Mesodermal cell (in vitro differentiated cells): Measurements from ENCODE around the gene OR10P1.
"Not testable (repeated sequence)": the region's sequence is repeated elsewhere in the genome, so short reads cannot be mapped to it uniquely, and the experiment has no call there.

Experiments used
- H3K27ac ChIP-seq: 2 replicates; pipeline ENCODE4 v1.7.0; 2013; ENCODE audit warnings: mild to moderate bottlenecking, low read depth, low read length, moderate library complexity; ENCODE audit not compliant: severe bottlenecking
- H3K36me3 ChIP-seq: 2 replicates; pipeline ENCODE4 v1.7.1; 2013; ENCODE audit warnings: mild to moderate bottlenecking, low read length, moderate library complexity; ENCODE audit not compliant: control insufficient read depth, insufficient read depth
- H3K4me1 ChIP-seq: one replicate; pipeline ENCODE4 v1.7.1; 2013; ENCODE audit warnings: mild to moderate bottlenecking, low read length; ENCODE audit not compliant: insufficient read depth, control insufficient read depth, poor library complexity, severe bottlenecking
- H3K4me3 ChIP-seq: 2 replicates; pipeline ENCODE4 v1.7.0; 2013; ENCODE audit warnings: low read length, control low read depth, mild to moderate bottlenecking; ENCODE audit not compliant: insufficient read depth, poor library complexity, severe bottlenecking; ENCODE audit errors: extremely low read depth
- H3K9me3 ChIP-seq: 2 replicates; pipeline ENCODE4 v1.7.1; 2013; ENCODE audit warnings: mild to moderate bottlenecking, low read length, moderate library complexity; ENCODE audit not compliant: control insufficient read depth
- whole genome bisulfite sequencing, 2 experiments: methylation state at CpG; one replicate each; pipeline ENCODE4 v1.1.5; 2013; ENCODE audit warnings: missing lambda C conversion rate in 2 of 2; ENCODE audit not compliant: insufficient coverage in 2 of 2; 5-methylcytosine and 5-hydroxymethylcytosine counted together

OR10P1 gene

DNA sequence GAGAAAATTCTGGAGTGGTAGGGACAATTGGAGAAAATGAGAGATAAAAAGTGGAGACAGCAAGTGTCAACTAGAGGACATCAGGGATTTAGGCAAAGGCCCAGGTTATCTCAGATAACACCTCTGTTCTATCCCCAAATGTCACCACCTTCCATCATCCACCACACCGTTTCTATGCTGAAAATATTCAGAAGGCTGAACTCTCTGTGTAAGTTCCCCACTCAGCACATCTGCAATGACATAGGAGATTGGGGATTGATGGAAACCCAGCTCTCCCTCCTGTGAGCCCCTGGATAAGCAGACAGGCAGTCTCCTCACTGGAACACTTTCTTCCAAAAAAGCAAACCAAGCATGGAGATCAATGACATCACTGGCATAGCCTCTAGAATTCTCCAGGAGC, 5.6 kb upstream of the OR10P1 start:
- Histone ChIP-seq H3K36me3 (no peaks in the 10 kb centered on the region), H3K4me1 (no peaks in the 10 kb centered on the region), H3K27ac (no peak overlapping the region), H3K4me3 (no peak overlapping the region), H3K9me3 (no peaks in the 10 kb centered on the region)
- WGBS, 2 experiments = no CpG with 5 or more reads among the region's 1 CpG

DNA sequence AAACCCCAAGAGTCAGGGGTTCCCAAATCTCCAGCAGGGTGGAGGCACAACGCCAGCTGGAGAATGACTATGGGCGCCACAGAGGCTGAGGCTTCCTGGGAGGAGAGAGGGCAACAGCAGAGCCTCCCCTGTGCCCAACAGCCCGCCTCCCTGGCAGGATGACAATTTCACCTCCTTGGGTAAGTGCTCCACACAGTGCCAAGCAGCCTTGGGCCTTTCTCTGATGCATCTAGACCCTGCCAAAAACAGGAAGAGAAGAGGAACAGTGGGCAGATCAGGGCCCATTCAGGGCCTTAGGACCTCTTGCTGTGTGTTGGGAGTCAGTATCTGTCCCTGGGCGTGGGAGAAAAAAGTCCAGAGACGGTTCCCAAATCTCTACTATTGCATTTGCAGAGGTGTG, 5.0 kb upstream of the OR10P1 start:
- Histone ChIP-seq H3K4me1 (no peaks in the 10 kb centered on the region), H3K27ac (no peak overlapping the region), H3K9me3 (no peaks in the 10 kb centered on the region), H3K36me3 (no peaks in the 10 kb centered on the region), H3K4me3 (no peak overlapping the region)
- 74 to 91% methylated on average over 3 to 4 of the region's 5 CpGs for WGBS, 2 experiments

DNA sequence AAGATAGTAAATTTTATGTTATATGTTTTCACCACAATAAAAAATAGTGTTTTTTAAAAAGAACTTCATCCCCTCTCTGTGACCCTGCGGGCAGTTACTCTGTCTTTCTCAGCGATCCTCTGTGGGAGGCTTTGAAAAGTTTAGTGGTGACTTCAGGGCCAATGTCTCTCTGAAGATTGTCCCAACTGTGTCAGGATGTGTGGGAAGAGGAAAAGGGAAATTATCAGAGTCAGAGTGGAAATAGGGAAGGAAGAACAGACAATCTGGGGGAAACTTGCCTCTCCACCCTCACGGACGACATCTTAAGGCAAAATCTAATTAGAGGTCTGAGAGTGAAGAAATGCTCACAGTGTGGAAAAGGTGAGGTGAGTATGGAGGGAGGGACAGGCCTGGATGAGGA, 3.5 kb upstream of the OR10P1 start:
- H3K4me1 ChIP-seq = no peaks in the 10 kb centered on the region
- H3K9me3 ChIP-seq = no peaks in the 10 kb centered on the region
- H3K4me3 ChIP-seq = no peak overlapping the region
- no peaks in the 10 kb centered on the region for H3K36me3 ChIP-seq
- WGBS, 2 experiments = 90 to 100% methylated on average over 2 to 3 of the region's 4 CpGs
- no peak overlapping the region for H3K27ac ChIP-seq

- H3K4me3 ChIP-seq = no peak overlapping the region
- no peaks in the 10 kb centered on the region for H3K9me3 ChIP-seq
- no peaks in the 10 kb centered on the region for H3K4me1 ChIP-seq
- H3K27ac ChIP-seq = no peak overlapping the region
- H3K36me3 ChIP-seq = no peaks in the 10 kb centered on the region
- 86 to 94% methylated on average over 6 of the region's 6 CpGs for WGBS, 2 experiments
Measured at GRCh38 chr12:55636116-55636655, 506 bp upstream of the OR10P1 start.

- H3K36me3 ChIP-seq = no peaks in the 10 kb centered on the region
- no peak overlapping the region for H3K27ac ChIP-seq
- WGBS, 2 experiments = 84 to 92% methylated on average over 12 to 15 of the region's 15 CpGs
- no peak overlapping the region for H3K4me3 ChIP-seq
- no peaks in the 10 kb centered on the region for H3K4me1 ChIP-seq
- H3K9me3 ChIP-seq = no peaks in the 10 kb centered on the region
Measured at GRCh38 chr12:55637467-55637866, 775 bp downstream of the OR10P1 start.

GRCh38 chr12:55641595-55641994, 4.9 kb downstream of the OR10P1 start:
- WGBS, 2 experiments = 79 to 91% methylated on average over 5 to 7 of the region's 7 CpGs
- H3K4me1 ChIP-seq = no peaks in the 10 kb centered on the region
- no peak overlapping the region for H3K27ac ChIP-seq

DNA sequence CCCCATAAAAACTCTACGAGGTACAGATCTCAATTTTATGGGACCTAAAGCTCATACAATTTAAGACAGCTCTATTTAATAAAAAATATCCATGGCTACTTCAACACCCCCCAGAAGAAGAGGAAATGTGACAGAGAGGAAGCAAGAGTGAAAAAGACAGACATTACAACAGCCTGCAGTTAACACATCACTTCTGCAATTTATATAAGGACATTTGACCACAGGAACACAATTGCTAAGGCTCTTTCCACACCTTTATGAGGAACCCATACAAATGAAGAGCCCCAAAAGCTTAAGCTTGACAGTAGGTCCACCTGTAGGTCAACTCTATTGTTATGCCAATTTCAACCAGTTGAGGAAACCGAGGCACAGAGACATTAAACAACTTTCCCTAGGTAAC, 5.6 kb downstream of the OR10P1 start:
- Histone ChIP-seq H3K4me1 (no peaks in the 10 kb centered on the region), H3K9me3 (no peaks in the 10 kb centered on the region), H3K27ac (no peak overlapping the region), H3K4me3 (no peak overlapping the region), H3K36me3 (no peaks in the 10 kb centered on the region)
- 44 to 50% methylated on average over 2 of the region's 2 CpGs for WGBS, 2 experiments

More at GRCh38 chr12:55641595-55641994, 4.9 kb downstream of the OR10P1 start:
- H3K36me3 ChIP-seq = no peaks in the 10 kb centered on the region
- no peaks in the 10 kb centered on the region for H3K9me3 ChIP-seq
- no peak overlapping the region for H3K4me3 ChIP-seq

- Histone ChIP-seq H3K4me1 (no peaks in the 10 kb centered on the region), H3K36me3 (no peaks in the 10 kb centered on the region), H3K4me3 (no peak overlapping the region), H3K9me3 (no peaks in the 10 kb centered on the region), H3K27ac (no peak overlapping the region)
- WGBS, 2 experiments = 70 to 91% methylated on average over 4 to 6 of the region's 7 CpGs
Measured at GRCh38 chr12:55642669-55643068, 6.0 kb downstream of the OR10P1 start.

DNA sequence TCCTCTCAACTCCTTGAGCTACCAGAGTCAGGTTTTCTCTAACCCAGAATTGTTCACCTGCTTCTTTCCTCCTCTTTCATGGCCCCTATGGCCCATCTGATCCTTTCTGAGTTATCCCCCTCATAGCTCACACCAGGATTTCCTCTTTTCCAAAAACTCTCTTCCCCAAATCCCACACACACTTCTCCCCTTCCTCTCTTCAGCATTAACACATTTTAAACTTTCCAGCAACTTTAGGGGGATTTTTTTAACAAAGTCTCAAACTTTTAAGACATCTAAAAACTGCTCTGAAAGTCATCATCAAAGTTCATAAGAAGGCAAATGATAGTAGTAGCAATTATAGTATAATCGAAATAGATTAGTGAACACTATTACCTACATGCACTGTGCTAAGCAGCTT, 7.9 kb downstream of the OR10P1 start:
- H3K4me1 ChIP-seq = no peaks in the 10 kb centered on the region
- WGBS, 2 experiments = no CpG with 5 or more reads among the region's 1 CpG

DNA sequence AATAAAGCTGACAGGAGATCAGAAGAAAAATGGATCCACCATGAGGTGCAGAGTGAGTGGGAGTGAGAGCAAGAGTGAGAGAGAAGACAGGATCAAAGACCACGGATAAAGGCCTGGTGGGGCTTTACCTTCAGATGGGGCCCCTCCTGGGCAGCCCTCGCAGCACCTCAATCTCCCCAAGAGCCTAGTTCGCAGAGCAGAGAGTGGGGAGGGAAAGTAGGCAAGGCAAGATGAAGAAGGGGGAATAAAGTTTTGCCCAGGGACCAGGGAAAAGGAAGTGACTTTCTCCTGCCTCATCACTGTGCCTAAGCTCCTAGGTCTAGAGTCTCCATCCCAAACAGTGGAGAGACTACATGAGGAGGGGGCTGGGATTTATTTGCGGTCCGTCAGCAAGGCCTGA, 10.3 kb downstream of the OR10P1 start:
- H3K4me3 ChIP-seq = no peak overlapping the region
- no peaks in the 10 kb centered on the region for H3K36me3 ChIP-seq
- 94 to 100% methylated on average over 2 to 5 of the region's 5 CpGs for WGBS, 2 experiments
- no peaks in the 10 kb centered on the region for H3K9me3 ChIP-seq
- no peak overlapping the region for H3K27ac ChIP-seq
- no peaks in the 10 kb centered on the region for H3K4me1 ChIP-seq

More for the DNA sequence above, 7.9 kb downstream of the OR10P1 start:
- no peaks in the 10 kb centered on the region for H3K36me3 ChIP-seq
- H3K4me3 ChIP-seq = no peak overlapping the region
- H3K27ac ChIP-seq = no peak overlapping the region
- H3K9me3 ChIP-seq = no peaks in the 10 kb centered on the region

GRCh38 chr12:55650620-55651298, 14.1 kb downstream of the OR10P1 start:
- not testable (repeated sequence) for H3K36me3 ChIP-seq, H3K4me3 ChIP-seq, H3K4me1 ChIP-seq, H3K9me3 ChIP-seq, H3K27ac ChIP-seq
- 73 to 100% methylated on average over 2 to 3 of the region's 4 CpGs for WGBS, 2 experiments
